Activated T-cell treated with anti-CD3 and anti-CD28 coated beads, Interleukin-2, amount 50 U/mL, for 1 hour (primary cell): ENCODE results near the gene OMA1.
"Not testable (repeated sequence)": the region's sequence is repeated elsewhere in the genome, so short reads cannot be mapped to it uniquely, and the experiment has no call there.

ENCODE experiments used
- DNase-seq: peaks from one replicate; pipeline ENCODE4 v3.0.0-alpha.2; 2020

Gene OMA1

DNA sequence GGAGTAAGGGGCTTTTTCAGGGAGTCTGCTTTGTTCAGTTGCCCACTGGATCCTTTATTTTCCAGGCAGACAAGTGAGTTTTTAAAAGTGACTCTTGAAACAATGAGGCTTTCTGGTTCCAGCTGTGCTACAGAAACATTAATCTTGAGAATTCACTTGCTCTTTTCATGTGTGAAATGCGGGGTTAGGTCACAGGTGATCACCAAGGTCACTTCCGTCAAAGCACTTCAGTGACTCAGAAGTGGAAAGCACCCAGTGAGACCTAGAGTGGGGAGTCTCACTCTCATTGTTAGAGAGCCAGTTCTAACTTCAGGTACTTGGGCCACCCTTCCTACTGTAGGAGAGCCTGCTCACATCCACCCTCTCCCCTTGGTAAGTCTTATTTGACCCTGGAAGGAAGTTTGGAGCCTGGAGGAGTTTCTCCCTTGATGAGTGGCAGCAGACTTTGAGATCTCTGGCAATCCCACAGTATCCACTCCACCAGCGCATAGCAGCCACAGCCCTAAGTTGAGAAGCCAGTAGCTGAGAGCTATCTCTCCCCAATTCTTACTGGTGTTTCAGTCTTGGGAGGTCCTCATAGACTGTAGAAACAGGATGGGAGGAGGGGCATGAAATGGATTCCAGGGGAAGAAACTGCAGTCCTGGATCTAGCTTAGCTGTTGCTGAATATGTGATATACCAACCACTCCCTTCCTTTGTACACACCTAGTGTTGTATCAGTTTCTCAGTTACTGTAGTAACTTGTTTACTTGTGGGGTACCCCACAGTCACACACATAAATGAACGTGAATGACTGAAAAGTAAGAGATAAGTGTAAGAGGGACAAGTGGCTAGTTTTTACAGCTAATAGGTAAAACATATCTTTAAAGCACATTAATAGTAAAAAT lies 27.4 kb upstream of the OMA1 start:
- DNase-seq = no peak

DNA sequence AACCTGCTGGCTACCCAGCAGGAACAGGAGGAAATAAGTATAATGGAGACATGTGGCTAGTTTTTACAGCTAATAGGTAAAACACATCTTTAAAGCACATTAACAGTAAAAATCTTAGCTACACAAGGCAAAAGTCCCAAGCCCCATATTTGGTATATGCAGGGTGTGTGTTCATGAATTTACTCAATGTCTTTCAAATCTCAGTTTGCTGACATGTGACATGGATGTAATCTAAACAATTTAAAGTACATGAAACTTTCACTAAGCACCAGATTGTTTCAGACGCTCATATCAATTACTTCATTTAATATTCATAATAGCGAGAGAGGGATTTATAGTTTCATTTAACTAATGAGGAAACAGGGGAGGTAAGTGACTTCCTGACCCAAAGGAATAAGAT lies 26.6 kb upstream of the OMA1 start:
- DNase-seq = no peak

- no peak for DNase-seq
Measured at GRCh38 chr1:58572690-58573089, 26.2 kb upstream of the OMA1 start.

DNA sequence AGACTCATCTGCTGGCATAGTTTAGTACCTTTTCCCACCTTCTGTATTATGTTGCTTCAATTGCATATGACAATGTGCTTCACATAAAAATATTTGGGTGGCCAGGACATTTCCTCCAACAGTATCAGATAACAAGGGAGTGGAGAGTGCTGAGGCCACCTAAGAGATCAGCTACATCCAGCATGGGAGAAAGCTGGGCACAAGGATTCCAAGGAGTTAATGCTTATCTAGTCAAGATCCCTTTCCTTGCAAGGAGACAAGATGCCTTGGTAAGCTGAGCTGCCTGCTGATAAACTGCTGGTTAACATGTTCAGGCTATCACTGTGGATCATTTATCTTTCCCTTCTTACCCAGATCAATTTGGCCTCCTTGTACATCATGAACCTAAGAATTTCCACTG lies 25.1 kb upstream of the OMA1 start:
- no peak for DNase-seq

DNA sequence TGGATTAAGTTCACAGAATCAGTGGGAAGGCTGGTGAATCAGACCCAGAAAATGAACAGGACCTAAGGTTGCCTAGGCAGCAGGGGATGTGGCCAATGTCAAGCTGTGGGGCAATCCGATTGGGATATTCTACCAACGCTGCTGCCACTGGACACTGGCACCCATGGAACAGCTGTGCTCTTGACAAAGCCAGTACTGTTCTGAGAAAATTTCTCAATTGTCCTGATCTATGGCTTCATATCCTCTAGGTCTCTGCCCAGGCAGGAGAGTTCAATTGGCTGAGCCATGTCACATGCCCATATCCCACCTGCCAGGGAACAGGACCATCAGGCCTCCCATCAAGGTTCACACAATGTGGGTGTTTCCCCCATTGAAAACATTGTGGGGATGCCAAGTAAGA lies 24.3 kb upstream of the OMA1 start:
- DNase-seq = no peak

DNA sequence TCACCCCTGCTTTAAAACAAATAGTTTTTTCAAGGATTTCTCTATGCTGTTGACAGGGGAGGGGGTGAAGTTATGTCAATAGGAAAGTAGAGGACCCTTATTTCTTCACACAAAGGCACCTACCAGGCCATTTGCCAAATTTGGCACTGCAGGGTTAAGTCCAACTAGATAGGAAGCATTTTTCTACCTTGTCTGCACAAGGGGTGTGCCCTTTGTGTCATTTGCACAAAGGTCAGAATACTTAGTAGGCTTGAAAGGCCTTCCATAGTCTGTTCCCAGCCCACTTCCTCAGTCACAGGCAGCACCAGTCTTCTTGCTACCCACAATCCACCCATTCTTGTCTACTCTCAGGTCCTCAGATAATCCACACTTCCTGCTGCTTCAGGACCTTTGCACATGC lies 23.6 kb upstream of the OMA1 start:
- DNase-seq = no peak

- no peak for DNase-seq
Measured at GRCh38 chr1:58568911-58569310, 22.4 kb upstream of the OMA1 start.

GRCh38 chr1:58568271-58568860 lies 21.8 kb upstream of the OMA1 start:
- DNase-seq = no peak

DNA sequence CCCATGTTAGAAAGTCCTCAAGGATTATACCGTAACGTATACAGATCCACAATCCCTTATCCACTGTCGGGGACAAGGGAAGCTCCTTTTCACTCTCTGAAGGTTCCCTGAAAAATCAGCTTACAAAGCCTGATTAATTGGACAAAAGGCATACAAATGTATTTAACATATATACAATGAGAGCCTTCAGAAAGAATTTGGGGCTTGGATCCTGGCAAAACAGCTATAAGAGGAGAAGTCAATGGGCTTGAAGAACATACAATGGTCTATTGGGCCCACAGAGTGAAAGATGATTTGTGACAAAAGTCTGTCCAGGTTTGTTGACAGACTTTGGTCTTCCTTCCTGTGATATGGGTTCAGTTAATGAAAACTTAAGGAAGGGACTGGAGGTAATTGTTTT lies 19.8 kb upstream of the OMA1 start:
- no peak for DNase-seq

DNA sequence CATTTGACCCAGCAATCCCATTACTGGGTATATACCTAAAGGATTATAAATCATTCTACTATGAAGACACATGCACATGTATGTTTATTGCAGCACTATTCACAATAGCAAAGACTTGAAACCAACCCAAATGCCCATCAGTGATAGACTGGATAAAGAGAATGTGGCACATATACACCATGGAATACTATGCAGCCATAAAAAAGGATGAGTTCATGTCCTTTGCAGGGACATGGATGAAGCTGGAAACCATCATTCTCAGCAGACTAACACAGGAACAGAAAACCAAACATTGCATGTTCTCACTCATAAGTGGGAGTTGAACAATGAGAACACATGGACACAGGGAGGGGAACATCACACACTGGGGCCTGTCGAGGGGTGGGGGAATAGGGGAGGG lies 17.2 kb upstream of the OMA1 start:
- not testable (repeated sequence) for DNase-seq

DNA sequence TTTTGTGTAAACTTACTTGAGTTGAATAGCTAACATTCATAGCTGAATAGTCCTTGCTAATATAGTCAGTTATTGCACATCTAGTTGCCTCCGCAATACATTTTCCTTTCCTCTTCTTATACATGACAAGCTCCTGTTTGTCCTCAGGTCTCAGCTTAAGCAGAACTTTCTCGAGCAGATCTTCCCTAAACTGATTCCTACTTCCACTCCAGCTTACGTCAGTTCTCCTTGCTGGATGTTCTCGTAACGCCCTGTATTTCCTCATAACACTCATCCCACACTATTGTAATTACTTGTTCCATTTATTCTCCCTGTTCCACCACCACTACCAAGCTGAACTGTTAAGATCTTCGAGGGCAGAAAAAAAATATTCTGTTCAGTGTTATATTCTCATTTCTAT lies 15.1 kb upstream of the OMA1 start:
- DNase-seq = no peak

GRCh38 chr1:58555393-58555792 lies 8.9 kb upstream of the OMA1 start:
- DNase-seq = no peak

GRCh38 chr1:58551186-58552140 lies 4.9 kb upstream of the OMA1 start:
- DNase-seq = no peak

DNA sequence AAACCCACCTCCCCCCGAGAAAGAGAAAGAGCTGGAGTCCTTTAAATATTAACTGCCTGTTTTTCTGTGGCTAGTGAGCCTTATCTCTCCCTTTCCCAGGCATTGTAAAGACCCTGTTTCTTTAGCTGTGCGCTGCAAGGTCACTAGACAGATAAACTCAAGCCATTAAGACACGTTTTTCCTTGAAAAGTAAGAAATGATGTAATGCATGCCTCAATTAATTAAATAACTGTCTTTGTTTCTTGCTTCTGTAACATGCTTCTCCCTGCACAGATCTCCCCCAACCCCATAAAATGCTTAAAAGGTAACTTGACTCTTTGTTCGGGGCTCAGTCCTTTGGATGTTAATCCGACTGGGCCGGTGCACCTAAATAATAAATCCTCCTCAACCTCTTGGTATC lies 2.8 kb upstream of the OMA1 start:
- not testable (repeated sequence) for DNase-seq

- DNase-seq = no peak
Measured at GRCh38 chr1:58548371-58548770, 1.8 kb upstream of the OMA1 start.

- DNase-seq = peak; percentile 79
Measured at GRCh38 chr1:58545591-58546519, 671 bp downstream of the OMA1 start.

GRCh38 chr1:58543260-58543659 lies 3.3 kb downstream of the OMA1 start:
- DNase-seq = no peak

DNA sequence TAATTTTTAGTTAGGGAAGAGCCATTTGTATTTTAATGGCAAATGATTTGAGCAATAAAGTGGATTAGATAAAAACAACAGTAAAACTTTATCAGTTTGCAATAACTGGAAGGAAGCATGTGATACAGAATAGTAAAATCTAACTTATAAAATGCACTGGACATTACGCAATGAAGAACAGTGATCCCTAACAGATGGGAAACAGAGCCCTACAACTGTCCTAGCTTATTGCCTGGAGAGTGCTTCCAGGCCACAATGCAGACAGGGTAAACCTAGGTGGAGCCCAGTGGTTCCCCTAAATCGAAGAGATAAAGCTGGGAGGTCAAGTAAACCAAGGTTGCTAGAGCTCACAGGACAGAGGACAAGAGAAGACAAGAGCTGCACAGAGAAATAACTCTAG lies 7.0 kb downstream of the OMA1 start:
- DNase-seq = no peak

GRCh38 chr1:58538821-58539220 lies 7.7 kb downstream of the OMA1 start:
- DNase-seq = no peak

DNA sequence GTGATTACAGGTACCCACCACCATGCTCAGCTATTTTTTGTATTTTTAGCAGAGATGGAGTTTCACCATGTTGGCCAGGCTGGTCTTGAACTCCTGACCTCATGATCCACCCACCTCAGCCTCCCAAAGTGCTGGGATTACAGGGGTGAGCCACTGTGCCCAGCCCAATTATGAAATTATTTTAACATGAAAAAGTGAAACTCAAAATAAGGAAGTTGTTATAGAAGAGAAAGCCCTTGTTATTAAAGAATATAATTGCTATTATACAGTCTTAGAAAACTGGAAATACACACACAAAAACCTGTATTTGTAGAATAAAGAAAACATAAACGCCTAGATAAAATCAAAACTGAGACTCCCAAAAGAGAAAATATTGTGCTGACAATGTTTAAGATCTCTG lies 14.7 kb downstream of the OMA1 start:
- not testable (repeated sequence) for DNase-seq

DNA sequence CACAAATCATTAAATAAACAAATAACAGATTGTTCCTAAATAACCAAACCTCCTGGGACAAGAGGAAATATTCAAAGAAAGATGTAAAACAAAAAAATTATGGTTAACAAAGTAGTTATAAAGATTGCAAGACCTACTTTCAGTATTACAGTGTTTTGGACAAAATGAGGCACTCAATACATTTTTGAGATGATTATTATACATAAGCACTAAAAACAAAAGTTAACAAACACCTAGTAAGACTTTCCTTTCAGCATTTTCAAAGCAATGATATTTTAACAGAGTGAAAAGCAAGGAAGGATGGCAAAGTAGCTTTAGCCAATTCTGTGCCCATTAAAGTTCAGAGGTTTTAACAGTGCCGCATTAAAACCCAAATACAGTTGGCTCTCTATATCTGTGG lies 17.2 kb downstream of the OMA1 start:
- no peak for DNase-seq

GRCh38 chr1:58528518-58528917 lies 18.0 kb downstream of the OMA1 start:
- no peak for DNase-seq
